H1 (cell line): Measurements from ENCODE around the gene UBE2F. TPM values are rescaled to one million over a fixed set of nuclear protein-coding genes. Genes with fewer than 3 reads are reported as not detected.

Experiments
- CTCF ChIA-PET: fragments of 300-600 bp; sonication (Branson Sonifier 250); formaldehyde crosslinking; loops from one replicate; lab custom pipeline; 2021; ENCODE audit not compliant: partially characterized antibody; lab: Charles Lee
- POLR2A ChIA-PET: fragments of 300-600 bp; sonication (Branson Sonifier 250); formaldehyde crosslinking; loops from one replicate; lab custom pipeline; 2021; ENCODE audit warnings: inconsistent platforms; ENCODE audit not compliant: partially characterized antibody; lab: Charles Lee
- DNase-seq, 2 experiments: peaks; one replicate each; pipeline versions ENCODE4 v3.0.0 to v3.0.0-alpha.2; 2010 to 2022; ENCODE audit warnings: low spot score in 2 of 2, low read depth in 1 of 2, mixed read lengths in 1 of 2
- FAIRE-seq: peaks from 2 replicates; lab custom pipeline; 2011; peaks lifted over from hg19 to GRCh38; lab: Jason Lieb, UNC
- H2AFZ ChIP-seq: 2 replicates; pipeline ENCODE4 v1.8.1; 2012; ENCODE audit warnings: low read length, inconsistent platforms
- H2AK5ac ChIP-seq: 2 replicates; pipeline ENCODE4 v1.6.1; 2013; ENCODE audit warnings: low read depth, low read length
- H2BK120ac ChIP-seq: replicated peaks from 2 replicates; pipeline ENCODE3; 2013; ENCODE audit warnings: low read depth, low read length, inconsistent platforms
- H2BK12ac ChIP-seq: 2 replicates; pipeline ENCODE4 v1.6.1; 2013; ENCODE audit warnings: low read depth, low read length
- H2BK15ac ChIP-seq: 2 replicates; pipeline ENCODE4 v1.6.1; 2013; ENCODE audit warnings: low read length
- H2BK20ac ChIP-seq: 2 replicates; pipeline ENCODE4 v1.6.1; 2013; ENCODE audit warnings: low read length
- H2BK5ac ChIP-seq: 2 replicates; pipeline ENCODE4 v1.6.1; 2013; ENCODE audit warnings: low read depth, low read length
- H3K14ac ChIP-seq: 2 replicates; pipeline ENCODE4 v1.6.1; 2013; ENCODE audit warnings: inconsistent platforms; ENCODE audit not compliant: insufficient read length
- H3K18ac ChIP-seq: 2 replicates; pipeline ENCODE4 v1.6.1; 2013; ENCODE audit warnings: low read length; ENCODE audit errors: extremely low read depth
- H3K23ac ChIP-seq: 2 replicates; pipeline ENCODE4 v1.6.1; 2013; ENCODE audit warnings: inconsistent platforms; ENCODE audit not compliant: insufficient read length
- H3K23me2 ChIP-seq: 2 replicates; pipeline ENCODE4 v1.6.1; 2013; ENCODE audit warnings: low read depth, low read length
- H3K27ac ChIP-seq: 2 replicates; pipeline ENCODE4 v1.6.1; 2011; ENCODE audit warnings: low read depth, low read length, inconsistent platforms
- H3K27me3 ChIP-seq, 4 experiments: replicated peaks in 1 of 4; 1 replicate in 1 of 4; 2 replicates in 3 of 4; pipeline versions ENCODE4 v1.6.1 to v1.8.1; 2011 to 2013; ENCODE audit warnings: low read length in 3 of 4, mild to moderate bottlenecking in 3 of 4, inconsistent platforms in 2 of 4, mixed read lengths in 2 of 4, moderate library complexity in 1 of 4; ENCODE audit not compliant: control insufficient read depth in 3 of 4, insufficient read depth in 3 of 4; ENCODE audit errors: extremely low read depth in 1 of 4
- H3K36me3 ChIP-seq, 4 experiments: 2 replicates each; pipeline versions ENCODE4 v1.6.1 to v1.8.1; 2011 to 2013; ENCODE audit warnings: mild to moderate bottlenecking in 4 of 4, low read length in 3 of 4, moderate library complexity in 2 of 4, control low read depth in 1 of 4, inconsistent platforms in 1 of 4; ENCODE audit not compliant: insufficient read depth in 4 of 4, control insufficient read depth in 2 of 4
- H3K4ac ChIP-seq: replicated peaks from 2 replicates; pipeline ENCODE3; 2013; ENCODE audit warnings: low read length, low read depth, mixed read lengths, inconsistent platforms; ENCODE audit not compliant: insufficient read length
- H3K4me1 ChIP-seq, 4 experiments: replicated peaks in 1 of 4; 1 replicate in 1 of 4; 2 replicates in 3 of 4; pipeline versions ENCODE4 v1.6.1 to v1.8.1; 2011 to 2013; ENCODE audit warnings: low read length in 3 of 4, inconsistent platforms in 2 of 4, mixed read lengths in 1 of 4; ENCODE audit not compliant: insufficient read depth in 4 of 4, control insufficient read depth in 3 of 4
- H3K4me2 ChIP-seq, 2 experiments: 2 replicates each; pipeline versions ENCODE4 v1.6.1 to v1.8.1; 2011 to 2013; ENCODE audit warnings: low read depth in 2 of 2, low read length in 2 of 2, control low read depth in 1 of 2, inconsistent platforms in 1 of 2, mild to moderate bottlenecking in 1 of 2; ENCODE audit not compliant: insufficient read depth in 1 of 2
- H3K4me3 ChIP-seq, 4 experiments: fragments of 200-600, 300-600 bp in 1 of 4; sonication (generic), shearing (Covaris generic), sonication (Bioruptor Twin) in 1 of 4; 2 replicates each; pipeline versions ENCODE4 v1.5.1 to v1.8.1; 2011 to 2016; ENCODE audit warnings: low read length in 4 of 4, low read depth in 3 of 4, control low read depth in 2 of 4, inconsistent platforms in 2 of 4, mild to moderate bottlenecking in 2 of 4, mixed read lengths in 1 of 4, moderate library complexity in 1 of 4; ENCODE audit not compliant: insufficient read depth in 2 of 4; ENCODE audit errors: extremely low read depth in 1 of 4
- H3K56ac ChIP-seq: replicated peaks from 2 replicates; pipeline ENCODE3; 2013; ENCODE audit warnings: low read depth, mild to moderate bottlenecking, mixed read lengths, low read length, inconsistent platforms; ENCODE audit not compliant: insufficient read length
- H3K79me1 ChIP-seq: 2 replicates; pipeline ENCODE4 v1.6.1; 2013; ENCODE audit warnings: low read depth, low read length, control low read depth
- H3K79me2 ChIP-seq, 2 experiments: 2 replicates each; pipeline versions ENCODE4 v1.6.1 to v1.8.1; 2012 to 2013; ENCODE audit warnings: low read length in 2 of 2, mild to moderate bottlenecking in 2 of 2, inconsistent platforms in 1 of 2; ENCODE audit not compliant: insufficient read depth in 2 of 2, control insufficient read depth in 1 of 2
- H3K9ac ChIP-seq, 4 experiments: replicated peaks in 1 of 4; 1 replicate in 1 of 4; 2 replicates in 3 of 4; pipeline versions ENCODE4 v1.6.1 to v1.8.1; 2011 to 2013; ENCODE audit warnings: low read depth in 3 of 4, low read length in 3 of 4, control low read depth in 2 of 4, mild to moderate bottlenecking in 2 of 4, moderate library complexity in 2 of 4, inconsistent platforms in 1 of 4; ENCODE audit errors: extremely low read depth in 1 of 4
- H3K9me3 ChIP-seq, 2 experiments: 2 replicates each; pipeline versions ENCODE4 v1.6.1 to v1.8.1; 2012 to 2013; ENCODE audit warnings: mild to moderate bottlenecking in 2 of 2, moderate library complexity in 2 of 2, control low read depth in 1 of 2, inconsistent platforms in 1 of 2, low read depth in 1 of 2, low read length in 1 of 2, mixed read lengths in 1 of 2; ENCODE audit not compliant: insufficient read depth in 2 of 2
- H4K20me1 ChIP-seq, 2 experiments: replicated peaks in 1 of 2; 2 replicates each; pipeline versions ENCODE3 to v1.8.1; 2011 to 2013; ENCODE audit warnings: inconsistent platforms in 2 of 2, low read length in 2 of 2, mild to moderate bottlenecking in 1 of 2; ENCODE audit not compliant: insufficient read depth in 2 of 2, control insufficient read depth in 1 of 2
- H4K5ac ChIP-seq: 2 replicates; pipeline ENCODE4 v1.6.1; 2013; ENCODE audit warnings: low read length, low read depth, mixed read lengths, inconsistent platforms; ENCODE audit not compliant: insufficient read length
- H4K8ac ChIP-seq: 2 replicates; pipeline ENCODE4 v1.8.0; 2013; ENCODE audit warnings: mild to moderate bottlenecking, moderate library complexity, low read length, inconsistent platforms; ENCODE audit not compliant: insufficient read depth; ENCODE audit errors: extremely low read depth
- H4K91ac ChIP-seq: replicated peaks from 2 replicates; pipeline ENCODE3; 2013; ENCODE audit warnings: low read length, mixed read lengths, inconsistent platforms; ENCODE audit not compliant: insufficient read length
- ASH2L ChIP-seq: fragments of 200-600, 300-600 bp; sonication (generic); IDR thresholded peaks from one replicate; pipeline ENCODE4 v1.7.1; 2017; ENCODE audit warnings: low read length
- ATF2 ChIP-seq: IDR thresholded peaks from 2 replicates; pipeline ENCODE4 v1.6.1; 2012; ENCODE audit warnings: low read length, inconsistent platforms
- CTBP2 ChIP-seq: IDR thresholded peaks from 2 replicates; pipeline ENCODE4 v1.7.0; 2011; ENCODE audit warnings: borderline replicate concordance, mild to moderate bottlenecking, moderate library complexity, mixed read lengths, low read length; ENCODE audit not compliant: insufficient read depth, insufficient read length
- MAFK ChIP-seq: IDR thresholded peaks from 2 replicates; pipeline ENCODE4 v1.6.1; 2012; ENCODE audit warnings: low read depth, mild to moderate bottlenecking, improper control_type of control experiment, low read length
- SIN3A ChIP-seq, 2 experiments: IDR thresholded peaks in 1 of 2; conservative IDR thresholded peaks in 1 of 2; 2 replicates each; pipeline ENCODE4 v1.6.1; 2011 to 2012; ENCODE audit warnings: low read length in 2 of 2, improper control_type of control experiment in 1 of 2, low read depth in 1 of 2, mild to moderate bottlenecking in 1 of 2
- SP4 ChIP-seq: IDR thresholded peaks from 2 replicates; pipeline ENCODE4 v1.6.1; 2012; ENCODE audit warnings: low read length, inconsistent platforms
- whole genome bisulfite sequencing, 2 experiments: shearing (Covaris generic) in 1 of 2; methylation state at CpG; one replicate each; pipeline versions ENCODE4 v1.1.6 to v1.1.7; 2013 to 2015; ENCODE audit warnings: low lambda C conversion rate in 2 of 2, mixed read lengths in 2 of 2, inconsistent platforms in 1 of 2, low coverage in 1 of 2, missing lambda C conversion rate in 1 of 2; ENCODE audit not compliant: insufficient replicate concordance in 2 of 2, insufficient coverage in 1 of 2, insufficient read length in 1 of 2; ENCODE audit errors: extremely low coverage in 1 of 2, missing lambda C conversion rate in 1 of 2; 5-methylcytosine and 5-hydroxymethylcytosine counted together
- polyA plus RNA-seq, 7 experiments: library from polyadenylated mRNA; depleted of rRNA in 3 of 7; stranded (reverse) in 5 of 7; unstranded in 2 of 7; fragments of >200 nt in 5 of 7; fragments of 200-250 nt in 2 of 7; gene quantifications; 1 replicate in 5 of 7; 2 replicates in 1 of 7; 4 replicates in 1 of 7; pipeline versions ENCODE4 v1.2.1 to v1.2.3, GENCODE V29; 2011 to 2013; ENCODE audit warnings: missing spikeins in 2 of 7, mixed read lengths in 2 of 7
- total RNA-seq: library from RNA; stranded (reverse); fragmentation: NEBNext Ultra II Directional; extraction: Animal tissue kit (Norgen Biotek cat#: 25700); gene quantifications from 2 replicates; pipeline ENCODE4 v1.2.1, GENCODE V29; 2021

The UBE2F gene
- total and polyA plus RNA-seq, 2 of the 8 experiments (the other 6 are each of a cell fraction or from before 2014, with no cell fraction given): 43.3 to 59.8 TPM

DNA sequence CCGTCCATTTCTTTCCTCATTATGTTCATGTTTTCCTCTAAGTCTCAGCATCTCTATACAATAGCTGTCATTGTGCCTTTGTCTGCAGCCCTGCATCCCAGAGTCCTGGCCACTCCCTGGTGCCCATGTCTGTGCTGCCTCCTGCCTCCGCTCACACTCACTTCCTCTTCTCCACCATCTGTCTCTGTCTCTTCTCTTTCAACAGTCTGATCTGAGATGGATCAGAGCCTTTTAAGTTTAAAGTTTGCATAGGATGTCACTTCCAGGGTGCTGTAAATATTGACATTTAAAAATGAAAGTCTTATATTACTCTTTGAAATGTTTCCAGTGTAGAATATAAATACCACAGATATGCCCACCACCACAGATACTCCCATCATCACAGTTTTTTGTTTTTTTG lies 42.7 kb downstream of the UBE2F start:
- no peak overlapping the region for H3K9ac ChIP-seq
- H4K91ac ChIP-seq: no peak overlapping the region
- no peak for DNase-seq
- TF ChIP-seq ASH2L: no peak
- TF ChIP-seq MAFK: no peak
- TF ChIP-seq SIN3A (conservative IDR thresholded peaks at IDR 0.05 in 1 of 2, IDR thresholded peaks at IDR 0.05 in 1 of 2; ENCODE audit: low read depth in 1 of 2, low read length in 2 of 2): no peak
- no peak for TF ChIP-seq CTBP2
- no peak for TF ChIP-seq ATF2
- TF ChIP-seq SP4: no peak

More for the DNA sequence above, 42.7 kb downstream of the UBE2F start:
- no peaks in the 10 kb centered on the region; a peak in 1 of 4 replicates for H3K79me2 ChIP-seq
- no peak overlapping the region for H3K27ac ChIP-seq
- no peak overlapping the region for H3K4me2 ChIP-seq
- H2BK12ac ChIP-seq: no peak overlapping the region
- H4K8ac ChIP-seq: no peak overlapping the region
- no peaks in the 10 kb centered on the region for H3K9me3 ChIP-seq
- H3K4me3 ChIP-seq: no peak overlapping the region
- H3K14ac ChIP-seq: no peak overlapping the region
- POLR2A ChIA-PET: interaction anchor here (0.5 to 0.7 kb wide), 2 partner anchors 42 to 81 kb away, joined by 3 to 4 read pairs; no protein-coding TSS in a partner anchor
- no peak overlapping the region for H4K5ac ChIP-seq
- no peak overlapping the region for H2BK120ac ChIP-seq
- no peak overlapping the region for H3K18ac ChIP-seq
- H2AFZ ChIP-seq: no peak overlapping the region
- H3K79me1 ChIP-seq: peaks cover 3% of the 10 kb centered on the region
- no peaks in the 10 kb centered on the region for H3K27me3 ChIP-seq
- no peaks in the 10 kb centered on the region for H3K4me1 ChIP-seq
- no peak overlapping the region for H2AK5ac ChIP-seq
- H3K56ac ChIP-seq: no peak overlapping the region
- CTCF ChIA-PET: interaction anchor here (0.6 to 0.8 kb wide), 2 partner anchors 30 to 1142 kb away, joined by 3 to 4 read pairs; no protein-coding TSS in a partner anchor
- WGBS, 2 experiments: 86% methylated on average over 2 of the region's 2 CpGs; no CpG with 5 or more reads in 1 of the 2 experiments
- H3K23ac ChIP-seq: no peak overlapping the region
- FAIRE-seq: no peak
- no peak overlapping the region for H2BK15ac ChIP-seq
- H3K36me3 ChIP-seq: no peaks in the 10 kb centered on the region
- no peaks in the 10 kb centered on the region; the same call in 1 of the 2 replicates for H3K23me2 ChIP-seq
- H3K4ac ChIP-seq: no peak overlapping the region
- no peak overlapping the region for H2BK20ac ChIP-seq
- peaks cover 0 to 3% of the 10 kb centered on the region in 2 experiments for H4K20me1 ChIP-seq
- no peak overlapping the region for H2BK5ac ChIP-seq
